ENCODE results near the gene ITGB2.

ITGB2 gene

GRCh38 chr21:44947111-44947929 lies 26.6 kb upstream of the ITGB2 start:
- TF ChIP-seq, protein P1, sequence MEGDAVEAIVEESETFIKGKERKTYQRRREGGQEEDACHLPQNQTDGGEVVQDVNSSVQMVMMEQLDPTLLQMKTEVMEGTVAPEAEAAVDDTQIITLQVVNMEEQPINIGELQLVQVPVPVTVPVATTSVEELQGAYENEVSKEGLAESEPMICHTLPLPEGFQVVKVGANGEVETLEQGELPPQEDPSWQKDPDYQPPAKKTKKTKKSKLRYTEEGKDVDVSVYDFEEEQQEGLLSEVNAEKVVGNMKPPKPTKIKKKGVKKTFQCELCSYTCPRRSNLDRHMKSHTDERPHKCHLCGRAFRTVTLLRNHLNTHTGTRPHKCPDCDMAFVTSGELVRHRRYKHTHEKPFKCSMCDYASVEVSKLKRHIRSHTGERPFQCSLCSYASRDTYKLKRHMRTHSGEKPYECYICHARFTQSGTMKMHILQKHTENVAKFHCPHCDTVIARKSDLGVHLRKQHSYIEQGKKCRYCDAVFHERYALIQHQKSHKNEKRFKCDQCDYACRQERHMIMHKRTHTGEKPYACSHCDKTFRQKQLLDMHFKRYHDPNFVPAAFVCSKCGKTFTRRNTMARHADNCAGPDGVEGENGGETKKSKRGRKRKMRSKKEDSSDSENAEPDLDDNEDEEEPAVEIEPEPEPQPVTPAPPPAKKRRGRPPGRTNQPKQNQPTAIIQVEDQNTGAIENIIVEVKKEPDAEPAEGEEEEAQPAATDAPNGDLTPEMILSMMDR (IDR thresholded peaks at IDR 0.05): no peak

DNA sequence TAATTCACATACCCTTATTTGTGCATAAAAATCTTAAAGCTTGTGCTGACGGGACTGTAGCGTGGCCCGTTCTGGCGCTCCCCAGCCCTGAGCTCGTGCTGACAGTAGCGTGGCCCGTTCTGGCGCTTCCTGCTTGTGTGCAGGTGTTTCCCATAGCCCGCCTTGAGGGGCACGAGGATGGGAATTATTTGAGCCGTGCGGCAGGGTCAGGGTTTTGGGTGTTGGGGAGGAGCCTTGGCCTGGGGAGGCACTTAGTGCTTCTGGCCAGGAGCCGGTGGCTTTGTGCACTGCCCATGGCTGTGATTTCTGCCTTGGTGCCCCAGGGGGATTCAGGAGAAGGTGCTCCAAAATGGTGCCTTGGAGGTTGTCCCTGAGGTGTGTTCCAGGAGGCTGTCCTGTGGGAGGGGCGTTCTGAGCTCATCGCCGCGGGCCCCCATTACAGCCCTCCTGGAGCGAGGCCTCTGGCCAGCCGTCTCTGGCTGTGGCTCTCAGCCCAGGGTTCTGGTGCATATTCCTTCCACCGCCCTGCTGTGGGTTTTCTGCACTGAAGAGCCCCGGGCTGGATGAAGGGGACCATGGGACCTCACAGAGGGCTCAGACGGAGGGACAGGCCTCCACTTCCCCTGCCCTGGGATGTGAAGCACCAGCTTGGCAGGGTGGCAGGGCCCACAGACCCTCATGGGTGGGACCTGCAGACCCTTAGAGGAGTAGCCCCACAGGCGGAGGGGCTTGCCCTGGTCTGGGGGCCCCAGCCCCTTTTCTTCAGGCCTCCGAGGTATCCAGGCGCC lies 25.7 kb upstream of the ITGB2 start:
- TF ChIP-seq, protein P1 (IDR thresholded peaks at IDR 0.05): no peak

GRCh38 chr21:44944596-44944995 lies 23.9 kb upstream of the ITGB2 start:
- TF ChIP-seq, protein P1 (IDR thresholded peaks at IDR 0.05): no peak

DNA sequence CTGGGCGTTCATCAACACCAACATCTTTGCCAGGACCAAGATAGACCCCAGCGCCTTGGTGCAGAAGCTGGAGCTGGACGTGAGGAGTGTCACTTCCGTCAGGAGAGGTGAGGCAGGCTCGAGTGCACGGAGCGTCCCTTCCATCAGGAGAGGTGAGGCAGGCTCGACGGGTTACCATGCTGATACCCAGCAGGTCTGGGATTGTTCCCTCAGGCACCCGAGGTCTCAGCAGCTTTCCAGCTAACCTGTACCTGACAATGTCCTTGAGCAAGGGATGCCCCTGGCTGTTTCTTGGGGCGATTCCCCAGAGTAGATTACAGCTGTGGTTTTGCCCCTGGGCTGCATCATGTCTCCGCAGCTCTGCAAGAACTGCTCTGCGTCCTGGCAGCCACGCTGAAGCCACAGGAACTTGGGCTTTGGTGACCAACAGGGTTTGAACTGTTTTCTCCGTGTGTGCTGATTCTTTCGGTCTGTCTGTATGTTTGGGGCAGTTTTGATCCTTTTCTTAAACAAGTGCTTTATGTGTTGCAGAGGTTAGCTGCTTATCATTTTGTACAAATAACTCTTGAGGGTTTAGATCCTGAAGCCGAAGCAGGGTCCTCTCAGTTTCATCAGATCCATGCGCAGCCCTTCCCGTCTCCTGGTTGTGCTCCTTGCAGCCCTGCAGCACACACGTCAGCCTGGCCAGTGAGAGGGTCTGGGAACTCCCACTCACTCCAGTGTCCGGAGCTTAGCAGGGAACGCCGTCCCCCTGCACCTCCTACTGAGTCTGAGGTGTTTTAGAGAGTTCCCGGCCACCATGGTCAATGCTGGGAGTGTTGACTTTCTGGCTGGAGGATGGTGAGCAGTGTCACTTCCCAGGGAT lies 23.2 kb upstream of the ITGB2 start:
- TF ChIP-seq, protein P1 (IDR thresholded peaks at IDR 0.05): no peak

- TF ChIP-seq, protein P1 (IDR thresholded peaks at IDR 0.05): no peak
These were observed 22.4 kb upstream of the ITGB2 start for GRCh38 chr21:44943005-44943685.

- TF ChIP-seq, protein P1 (IDR thresholded peaks at IDR 0.05): no peak
These were observed 21.9 kb upstream of the ITGB2 start for GRCh38 chr21:44942566-44942965.

- TF ChIP-seq, protein P1 (IDR thresholded peaks at IDR 0.05): no peak
These were observed 20.9 kb upstream of the ITGB2 start for GRCh38 chr21:44941567-44941966.
